ENCODE results near the gene ST3GAL6.

DNA sequence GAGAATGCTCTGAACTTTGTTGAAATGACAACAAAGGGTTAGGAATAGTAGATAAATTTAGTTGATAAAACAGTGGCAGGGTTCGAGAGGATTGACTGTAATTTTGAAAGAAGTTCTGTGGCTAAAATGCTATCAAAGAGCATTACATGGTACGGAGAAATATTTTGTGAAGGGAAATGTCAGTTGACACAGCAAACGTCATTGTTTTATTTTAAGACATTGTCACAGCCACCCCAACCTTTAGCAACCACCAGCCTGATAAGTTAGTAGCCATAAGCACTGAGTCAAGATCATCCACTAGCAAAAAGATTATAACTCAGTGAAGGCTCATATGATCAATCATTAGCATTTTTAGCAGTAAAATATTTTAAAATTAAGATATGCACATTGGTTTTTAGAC is 8.7 kb upstream of the ST3GAL6 start:
- TF ChIP-seq, protein P1, sequence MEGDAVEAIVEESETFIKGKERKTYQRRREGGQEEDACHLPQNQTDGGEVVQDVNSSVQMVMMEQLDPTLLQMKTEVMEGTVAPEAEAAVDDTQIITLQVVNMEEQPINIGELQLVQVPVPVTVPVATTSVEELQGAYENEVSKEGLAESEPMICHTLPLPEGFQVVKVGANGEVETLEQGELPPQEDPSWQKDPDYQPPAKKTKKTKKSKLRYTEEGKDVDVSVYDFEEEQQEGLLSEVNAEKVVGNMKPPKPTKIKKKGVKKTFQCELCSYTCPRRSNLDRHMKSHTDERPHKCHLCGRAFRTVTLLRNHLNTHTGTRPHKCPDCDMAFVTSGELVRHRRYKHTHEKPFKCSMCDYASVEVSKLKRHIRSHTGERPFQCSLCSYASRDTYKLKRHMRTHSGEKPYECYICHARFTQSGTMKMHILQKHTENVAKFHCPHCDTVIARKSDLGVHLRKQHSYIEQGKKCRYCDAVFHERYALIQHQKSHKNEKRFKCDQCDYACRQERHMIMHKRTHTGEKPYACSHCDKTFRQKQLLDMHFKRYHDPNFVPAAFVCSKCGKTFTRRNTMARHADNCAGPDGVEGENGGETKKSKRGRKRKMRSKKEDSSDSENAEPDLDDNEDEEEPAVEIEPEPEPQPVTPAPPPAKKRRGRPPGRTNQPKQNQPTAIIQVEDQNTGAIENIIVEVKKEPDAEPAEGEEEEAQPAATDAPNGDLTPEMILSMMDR (IDR thresholded peaks at IDR 0.05): no peak
- no peak for TF ChIP-seq POLR2A (IDR thresholded peaks at IDR 0.05)
